ENCODE measurements around the gene ARMCX4. TPM values are rescaled to one million over a fixed set of nuclear protein-coding genes. Genes with fewer than 3 reads are reported as not detected.
A peak's percentile ranks its signal among the peaks of the same experiment; 100 is the strongest.

ARMCX4 gene
- 1 to 10 TPM; 4.1 to 6.3 TPM for total RNA-seq

GRCh38 chrX:101485212-101485949, at the start of gene ARMCX4:
ARMCX4 (plus strand) TSS chrX:101485456; CDS start chrX:101488590, 3,134 bp downstream.
- Histone ChIP-seq H3K4me3 (peak within 1 kb of the TSS; percentile 24), H3K4me1 (no peaks in the 10 kb centered on the region), H3K9ac (ENCODE audit: low read depth in 2 of 2, low read length in 2 of 2) (peak within 1 kb of the TSS in 1 of 2 donors; percentile 52), H3K36me3 (no peaks in the 10 kb centered on the region), H3K27me3 (no peaks in the 10 kb centered on the region), H3K9me3 (no peaks in the 10 kb centered on the region), H3K27ac (no peak within 1 kb of the TSS)
- intact Hi-C loops (cut with DNase I) = no loop called here
- no peak for TF ChIP-seq CTCF (IDR thresholded peaks at IDR 0.05)
- no peak for DNase-seq

GRCh38 chrX:101442085-101442484, 43.2 kb upstream of the ARMCX4 start:
- Histone ChIP-seq H3K36me3 (no peaks in the 10 kb centered on the region), H3K9ac (ENCODE audit: low read depth in 2 of 2, low read length in 2 of 2) (no peak overlapping the region), H3K4me1 (no peaks in the 10 kb centered on the region), H3K9me3 (no peaks in the 10 kb centered on the region), H3K27ac (no peak overlapping the region), H3K4me3 (no peak overlapping the region), H3K27me3 (no peaks in the 10 kb centered on the region)
- no peak for TF ChIP-seq CTCF (IDR thresholded peaks at IDR 0.05)
- intact Hi-C loops (cut with DNase I) = no loop called here
- DNase-seq = no peak

- H3K36me3 ChIP-seq = no peaks in the 10 kb centered on the region
- no peak for DNase-seq
- H3K4me3 ChIP-seq = no peak overlapping the region
- no peaks in the 10 kb centered on the region for H3K27me3 ChIP-seq
- intact Hi-C loops (cut with DNase I) = no loop called here
- no peaks in the 10 kb centered on the region for H3K4me1 ChIP-seq
- H3K9me3 ChIP-seq = no peaks in the 10 kb centered on the region
- no peak overlapping the region for H3K27ac ChIP-seq
- no peak overlapping the region for H3K9ac ChIP-seq (ENCODE audit: low read depth in 2 of 2, low read length in 2 of 2)
- no peak for TF ChIP-seq CTCF (IDR thresholded peaks at IDR 0.05)
Observed at GRCh38 chrX:101449279-101449678, 36.0 kb upstream of the ARMCX4 start.

- H3K4me1 ChIP-seq = no peaks in the 10 kb centered on the region
- H3K27ac ChIP-seq = no peak overlapping the region
- H3K36me3 ChIP-seq = no peaks in the 10 kb centered on the region
- no peaks in the 10 kb centered on the region for H3K27me3 ChIP-seq
- H3K4me3 ChIP-seq = no peak overlapping the region
- H3K9ac ChIP-seq (ENCODE audit: low read depth in 2 of 2, low read length in 2 of 2) = no peak overlapping the region
- TF ChIP-seq CTCF (IDR thresholded peaks at IDR 0.05) = no peak
- no peaks in the 10 kb centered on the region for H3K9me3 ChIP-seq
- DNase-seq = no peak
- intact Hi-C loops (cut with DNase I) = no loop called here
Observed at GRCh38 chrX:101450085-101450484, 35.2 kb upstream of the ARMCX4 start.

- Histone ChIP-seq H3K4me1 (no peaks in the 10 kb centered on the region), H3K4me3 (no peak overlapping the region), H3K9ac (ENCODE audit: low read depth in 2 of 2, low read length in 2 of 2) (no peak overlapping the region), H3K27ac (no peak overlapping the region), H3K9me3 (no peaks in the 10 kb centered on the region), H3K36me3 (no peaks in the 10 kb centered on the region), H3K27me3 (no peaks in the 10 kb centered on the region)
- DNase-seq = no peak
- TF ChIP-seq CTCF (IDR thresholded peaks at IDR 0.05) = no peak
- intact Hi-C loops (cut with DNase I) = no loop called here
Observed at GRCh38 chrX:101450961-101451360, 34.3 kb upstream of the ARMCX4 start.
